ENCODE results near the gene SWT1.

GRCh38 chr1:185279571-185279970, 122.6 kb downstream of the SWT1 start:
- TF ChIP-seq CTCF (conservative IDR thresholded peaks at IDR 0.05) (no peak), EZH2 (IDR thresholded peaks at IDR 0.05; ENCODE audit: low read depth) (no peak)
